Ovary (tissue), 9 donors: ENCODE data around the gene LAMA2. TPM values are rescaled to one million over a fixed set of nuclear protein-coding genes. Genes with fewer than 3 reads are reported as not detected.

Experiments
- DNase-seq, 5 donors: peaks; one replicate each; pipeline ENCODE4 v3.0.0-alpha.2; 2019 to 2020
- H3K27ac ChIP-seq, 2 donors: fragments of 200-600 bp; one replicate each; pipeline versions ENCODE4 v1.5.1 to v1.8.0; 2019 to 2022
- H3K27me3 ChIP-seq: fragments of 200-600 bp; one replicate; pipeline ENCODE4 v1.8.0; 2022
- H3K36me3 ChIP-seq: fragments of 200-600 bp; sonication (generic); one replicate; pipeline ENCODE4 v1.5.1; 2019
- H3K4me1 ChIP-seq: one replicate; pipeline ENCODE4 v1.8.1; 2013; ENCODE audit warnings: mild to moderate bottlenecking, moderate library complexity; ENCODE audit not compliant: insufficient read depth
- H3K4me3 ChIP-seq: fragments of 200-600 bp; sonication (generic); one replicate; pipeline ENCODE4 v1.5.1; 2017
- H3K9me3 ChIP-seq, 2 donors: fragments of 200-600 bp in 1 of 2; sonication (generic) in 1 of 2; one replicate each; pipeline versions ENCODE4 v1.5.1 to v1.8.1; 2013 to 2019; ENCODE audit warnings: mild to moderate bottlenecking in 1 of 2, moderate library complexity in 1 of 2
- EP300 ChIP-seq: sonication (generic); formaldehyde crosslinking; IDR thresholded peaks from one replicate; pipeline ENCODE4 v1.6.1; 2017; ENCODE audit warnings: antibody characterized with exemption
- POLR2A ChIP-seq: fragments of 450-650 bp; IDR thresholded peaks from one replicate; pipeline ENCODE4 v1.6.1; 2017; ENCODE audit warnings: antibody characterized with exemption, mild to moderate bottlenecking, moderate library complexity
- WGBS, 3 donors: extraction: QIAGEN DNeasy Blood & Tissue Kit in 1 of 3; methylation state at CpG; one replicate each; pipeline versions ENCODE4 v1.1.5 to v1.1.7; 2013 to 2017; 5-methylcytosine and 5-hydroxymethylcytosine counted together
- intact Hi-C, 4 donors: fragments of 100-400 bp; cut with DNase I; formaldehyde crosslinking; loops; one replicate each; pipeline versions ENCODE4 v1.11.0 to v1.15.1; 2022 to 2023
- polyA plus RNA-seq, 2 donors: library from polyadenylated mRNA; stranded (reverse); fragments of 200-250 nt in 1 of 2; fragments of 350-450 nt in 1 of 2; fragmentation: Illumina TruSeq in 1 of 2; extraction: RNeasy Lipid Tissue Mini Kit (QIAGEN cat#74804) in 1 of 2; gene quantifications; one replicate each; pipeline ENCODE4 v1.2.3, GENCODE V29; 2013 to 2014
- total RNA-seq, 7 donors: library from RNA; depleted of rRNA in 2 of 7; stranded (reverse); fragments of >200 nt in 2 of 7; fragmentation: NEBNext Ultra II Directional in 3 of 7; extraction: Animal tissue kit (Norgen Biotek cat#: 25700) in 3 of 7; gene quantifications; one replicate each; pipeline versions ENCODE4 v1.1.0 to v1.2.4, GENCODE V29; 2016 to 2023
- TF ChIP-seq, protein P1 (sequence below), 3 donors: fragments of 450-650 bp in 2 of 3; fragments of 200-600 bp in 1 of 3; IDR thresholded peaks; one replicate each; pipeline versions ENCODE4 v1.5.1 to v1.8.0; 2016 to 2022; ENCODE audit warnings: antibody characterized with exemption in 3 of 3, mild to moderate bottlenecking in 1 of 3
- donor health status: DM: no; HTN: no; CAD: no; lungs with moderate emphysema.
- donor health status: DM: no; HTN: no; CAD: no.
- donor health status: Bipolar disorder and iron deficiency.
- donor health status: DM: yes; HTN: yes; CAD: no.
- donor health status: DM: no; HTN: no; CAD: no.
- donor health status: DM: yes; HTN: yes; CAD: no.

Gene LAMA2
- total and polyA plus RNA-seq, 9 donors: 42.5 to 226 (median 121) TPM

DNA sequence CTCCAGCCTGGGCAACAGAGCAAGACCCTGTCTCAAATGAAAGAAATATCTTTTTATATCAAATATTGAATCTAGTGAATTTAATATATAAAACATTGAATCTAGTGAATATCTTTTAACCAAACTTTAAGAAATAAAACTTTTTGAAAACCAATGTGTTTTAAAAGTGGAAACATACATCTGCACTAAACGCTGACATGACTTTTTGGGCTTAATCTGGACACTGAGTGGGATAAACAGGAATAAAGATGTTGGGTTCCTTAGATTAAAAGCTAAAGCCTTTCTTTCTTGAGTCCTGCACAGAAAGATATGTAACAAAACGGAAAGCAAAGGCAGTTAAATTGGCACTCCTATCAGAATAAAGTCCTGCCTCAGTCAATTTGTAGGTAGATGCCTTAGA, 636.8 kb downstream of the LAMA2 start:
- Histone ChIP-seq H3K9me3 (no peaks in the 10 kb centered on the region), H3K36me3 (no peaks in the 10 kb centered on the region), H3K4me1 (no peaks in the 10 kb centered on the region), H3K27me3 (no peaks in the 10 kb centered on the region), H3K27ac (no peak overlapping the region), H3K4me3 (no peak overlapping the region)
- no peak for DNase-seq
- WGBS, 3 donors: 89 to 96% (median 96%) methylated on average over 2 of the region's 2 CpGs
- intact Hi-C loops: no loop called here
- TF ChIP-seq EP300: no peak
- no peak for TF ChIP-seq POLR2A
- TF ChIP-seq, protein P1, sequence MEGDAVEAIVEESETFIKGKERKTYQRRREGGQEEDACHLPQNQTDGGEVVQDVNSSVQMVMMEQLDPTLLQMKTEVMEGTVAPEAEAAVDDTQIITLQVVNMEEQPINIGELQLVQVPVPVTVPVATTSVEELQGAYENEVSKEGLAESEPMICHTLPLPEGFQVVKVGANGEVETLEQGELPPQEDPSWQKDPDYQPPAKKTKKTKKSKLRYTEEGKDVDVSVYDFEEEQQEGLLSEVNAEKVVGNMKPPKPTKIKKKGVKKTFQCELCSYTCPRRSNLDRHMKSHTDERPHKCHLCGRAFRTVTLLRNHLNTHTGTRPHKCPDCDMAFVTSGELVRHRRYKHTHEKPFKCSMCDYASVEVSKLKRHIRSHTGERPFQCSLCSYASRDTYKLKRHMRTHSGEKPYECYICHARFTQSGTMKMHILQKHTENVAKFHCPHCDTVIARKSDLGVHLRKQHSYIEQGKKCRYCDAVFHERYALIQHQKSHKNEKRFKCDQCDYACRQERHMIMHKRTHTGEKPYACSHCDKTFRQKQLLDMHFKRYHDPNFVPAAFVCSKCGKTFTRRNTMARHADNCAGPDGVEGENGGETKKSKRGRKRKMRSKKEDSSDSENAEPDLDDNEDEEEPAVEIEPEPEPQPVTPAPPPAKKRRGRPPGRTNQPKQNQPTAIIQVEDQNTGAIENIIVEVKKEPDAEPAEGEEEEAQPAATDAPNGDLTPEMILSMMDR (IDR thresholded peaks at IDR 0.05): no peak

DNA sequence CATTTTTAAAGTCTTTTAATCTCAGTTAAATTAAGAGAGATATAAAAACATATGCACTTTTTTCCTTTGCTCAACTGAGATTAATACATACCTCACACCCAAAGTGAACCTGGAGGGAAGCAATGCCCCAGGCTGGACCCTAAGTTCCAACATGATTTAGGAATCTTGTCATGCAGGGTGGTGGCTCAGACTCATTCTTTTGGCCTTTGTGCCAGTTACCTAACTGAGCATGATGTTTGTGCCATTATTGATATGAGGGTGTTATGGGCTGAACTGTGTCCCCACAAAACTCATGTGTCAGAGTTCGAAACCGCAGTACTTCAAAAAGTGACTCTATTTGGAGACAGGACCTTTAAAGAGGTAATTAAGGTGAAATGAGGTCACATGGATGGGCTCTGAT, 639.0 kb downstream of the LAMA2 start:
- H3K9me3 ChIP-seq: no peaks in the 10 kb centered on the region
- no peaks in the 10 kb centered on the region for H3K27me3 ChIP-seq
- TF ChIP-seq POLR2A: no peak
- TF ChIP-seq EP300: no peak
- TF ChIP-seq, protein P1 (IDR thresholded peaks at IDR 0.05): no peak
- intact Hi-C loops: no loop called here
- H3K4me1 ChIP-seq: no peaks in the 10 kb centered on the region
- H3K36me3 ChIP-seq: no peaks in the 10 kb centered on the region
- no peak for DNase-seq
- no peak overlapping the region for H3K4me3 ChIP-seq
- H3K27ac ChIP-seq: no peak overlapping the region
- 48 to 50% (median 49%) methylated on average over 2 of the region's 2 CpGs for WGBS, 3 donors

DNA sequence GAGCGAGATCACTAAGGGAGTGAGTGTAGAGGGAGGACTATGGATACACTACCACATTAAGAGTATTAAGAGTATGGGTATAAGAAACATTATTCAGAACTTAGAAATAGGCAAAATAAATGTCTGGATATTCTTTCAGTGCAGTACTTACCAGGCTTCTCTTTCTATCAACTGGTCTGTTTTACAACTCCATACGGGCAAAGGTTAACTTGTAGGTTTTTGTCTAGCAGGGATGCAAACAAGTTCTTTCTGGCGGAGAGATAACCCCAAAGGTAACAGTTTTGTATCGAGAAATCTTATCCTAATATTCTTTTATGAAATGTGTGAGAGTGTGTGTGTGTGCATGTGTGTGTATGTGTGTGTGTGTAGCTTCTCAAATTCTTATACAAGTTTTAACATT, 640.9 kb downstream of the LAMA2 start:
- H3K9me3 ChIP-seq: no peaks in the 10 kb centered on the region
- intact Hi-C loops: no loop called here
- H3K36me3 ChIP-seq: no peaks in the 10 kb centered on the region
- DNase-seq: no peak
- no peaks in the 10 kb centered on the region for H3K27me3 ChIP-seq
- no peak for TF ChIP-seq EP300
- TF ChIP-seq, protein P1 (IDR thresholded peaks at IDR 0.05): no peak
- 63 to 80% (median 78%) methylated on average over 4 of the region's 4 CpGs for WGBS, 3 donors
- no peak overlapping the region for H3K4me3 ChIP-seq
- H3K27ac ChIP-seq: no peak overlapping the region
- no peaks in the 10 kb centered on the region for H3K4me1 ChIP-seq

DNA sequence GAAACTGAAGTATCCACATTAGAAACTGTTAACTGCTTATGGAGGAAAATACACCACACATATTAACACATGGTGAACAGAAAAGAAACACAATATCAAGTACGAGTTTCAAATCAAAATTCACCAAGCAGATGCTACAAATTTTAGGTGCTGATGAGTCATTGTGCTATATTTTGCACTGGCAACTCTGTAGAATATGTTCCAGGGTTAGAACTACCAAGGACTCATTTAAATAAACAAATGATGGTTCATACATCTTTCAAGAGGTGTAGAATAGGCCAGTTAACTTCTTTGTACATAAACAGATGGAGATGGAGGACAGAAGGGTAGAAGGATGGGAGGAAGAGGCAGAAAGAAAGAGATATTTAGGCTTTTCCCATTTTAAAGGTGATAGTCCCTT, 642.1 kb downstream of the LAMA2 start:
- H3K4me3 ChIP-seq: no peak overlapping the region
- WGBS, 3 donors: 49 to 55% (median 53%) methylated on average over 1 of the region's 1 CpG
- DNase-seq: no peak
- H3K36me3 ChIP-seq: no peaks in the 10 kb centered on the region
- H3K27me3 ChIP-seq: no peaks in the 10 kb centered on the region
- no peaks in the 10 kb centered on the region for H3K9me3 ChIP-seq
- no peak overlapping the region for H3K27ac ChIP-seq
- no peaks in the 10 kb centered on the region for H3K4me1 ChIP-seq
- intact Hi-C loops: no loop called here
- TF ChIP-seq POLR2A (no peak), EP300 (no peak)
- TF ChIP-seq, protein P1 (IDR thresholded peaks at IDR 0.05): no peak

DNA sequence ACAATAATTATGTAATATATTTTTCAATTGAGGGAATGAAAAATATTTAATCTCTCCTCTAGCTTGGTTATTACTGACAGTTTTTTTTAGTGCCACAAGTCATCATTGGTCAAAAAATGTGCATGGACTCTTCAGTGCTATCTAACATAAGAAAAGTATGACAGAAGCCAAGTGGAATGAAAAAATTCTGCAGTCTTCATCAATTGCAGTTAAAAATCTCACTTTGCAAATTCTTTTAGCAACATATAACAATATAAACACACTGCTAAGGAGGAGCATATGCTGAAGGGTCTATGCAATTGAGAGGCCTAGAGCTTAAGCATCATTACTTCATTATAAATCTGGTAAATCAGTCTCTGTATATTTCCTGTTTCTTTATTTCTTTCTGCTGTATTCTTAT, 652.0 kb downstream of the LAMA2 start:
- H3K9me3 ChIP-seq: no peaks in the 10 kb centered on the region
- H3K4me1 ChIP-seq: no peaks in the 10 kb centered on the region
- no peak overlapping the region for H3K27ac ChIP-seq
- TF ChIP-seq, protein P1 (IDR thresholded peaks at IDR 0.05): no peak
- TF ChIP-seq EP300: no peak
- TF ChIP-seq POLR2A: no peak
- intact Hi-C loops: no loop called here
- no peak for DNase-seq
- no peak overlapping the region for H3K4me3 ChIP-seq
- no peaks in the 10 kb centered on the region for H3K27me3 ChIP-seq
- H3K36me3 ChIP-seq: no peaks in the 10 kb centered on the region
